ENCODE data around the gene METTL1.

GRCh38 chr12:57803319-57803893 lies 31.5 kb upstream of the METTL1 start:
- no peak for TF ChIP-seq SNIP1 (IDR thresholded peaks at IDR 0.05; ENCODE audit: low read depth)
- TF ChIP-seq, protein P1, sequence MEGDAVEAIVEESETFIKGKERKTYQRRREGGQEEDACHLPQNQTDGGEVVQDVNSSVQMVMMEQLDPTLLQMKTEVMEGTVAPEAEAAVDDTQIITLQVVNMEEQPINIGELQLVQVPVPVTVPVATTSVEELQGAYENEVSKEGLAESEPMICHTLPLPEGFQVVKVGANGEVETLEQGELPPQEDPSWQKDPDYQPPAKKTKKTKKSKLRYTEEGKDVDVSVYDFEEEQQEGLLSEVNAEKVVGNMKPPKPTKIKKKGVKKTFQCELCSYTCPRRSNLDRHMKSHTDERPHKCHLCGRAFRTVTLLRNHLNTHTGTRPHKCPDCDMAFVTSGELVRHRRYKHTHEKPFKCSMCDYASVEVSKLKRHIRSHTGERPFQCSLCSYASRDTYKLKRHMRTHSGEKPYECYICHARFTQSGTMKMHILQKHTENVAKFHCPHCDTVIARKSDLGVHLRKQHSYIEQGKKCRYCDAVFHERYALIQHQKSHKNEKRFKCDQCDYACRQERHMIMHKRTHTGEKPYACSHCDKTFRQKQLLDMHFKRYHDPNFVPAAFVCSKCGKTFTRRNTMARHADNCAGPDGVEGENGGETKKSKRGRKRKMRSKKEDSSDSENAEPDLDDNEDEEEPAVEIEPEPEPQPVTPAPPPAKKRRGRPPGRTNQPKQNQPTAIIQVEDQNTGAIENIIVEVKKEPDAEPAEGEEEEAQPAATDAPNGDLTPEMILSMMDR (IDR thresholded peaks at IDR 0.05 in 2 of 3, conservative IDR thresholded peaks at IDR 0.05 in 1 of 3; ENCODE audit: insufficient read depth in 2 of 3, low read depth in 1 of 3, low read length in 3 of 3): peak; percentile 70 to 89 (median 76)
- 0 out of 2 replicates have a peak, but pooled peaks have one; percentile 41 for TF ChIP-seq XRCC5 (IDR thresholded peaks at IDR 0.05; ENCODE audit: low read depth, low read length)
- no peak for TF ChIP-seq MAX (CRISPR knock-in tag; IDR thresholded peaks at IDR 0.05)
- TF ChIP-seq POLR2AphosphoS5 (IDR thresholded peaks at IDR 0.05; ENCODE audit: control insufficient read depth, insufficient read depth, low read depth, low read length): no peak
- TF ChIP-seq CBX3 (IDR thresholded peaks at IDR 0.05; ENCODE audit: borderline replicate concordance in 1 of 2, low read length in 2 of 2): no peak
- no peak for TF ChIP-seq TEAD1 (CRISPR knock-in tag; IDR thresholded peaks at IDR 0.05)
- no peak for TF ChIP-seq FOXK1 (CRISPR knock-in tag; IDR thresholded peaks at IDR 0.05; ENCODE audit: borderline replicate concordance)
- TF ChIP-seq CREM (IDR thresholded peaks at IDR 0.05; ENCODE audit: low read depth): no peak
- no peak for TF ChIP-seq ZBED1 (IDR thresholded peaks at IDR 0.05)

Data from K562 (cell line).